Skeletal muscle tissue (tissue), 2 donors: Measurements from ENCODE around the gene C16orf74. TPM values are rescaled to one million over a fixed set of nuclear protein-coding genes. Genes with fewer than 3 reads are reported as not detected.

ENCODE experiments used
- small RNA-seq: library from RNA; depleted of rRNA; stranded (forward); fragments of <200 nt; gene quantifications from one replicate; pipeline ENCODE3, GENCODE V24; 2014
- total RNA-seq: library from RNA; depleted of rRNA; stranded (reverse); fragments of >200 nt; gene quantifications from one replicate; pipeline ENCODE4 v1.2.3, GENCODE V29; 2014

The C16orf74 gene
- total RNA-seq, 1 donor from 2014 or later = 1.0 TPM

Small RNA genes lying within 50 kb of the gene (small RNA-seq; reads per million reads assigned to genes)
- gene RN7SL381P (not detected), gene RNU1-103P (not detected)

Other genes starting within 250 kb of the C16orf74 start
- 27.7 TPM for gene GSE1, start 137.8 kb downstream of the C16orf74 start, total RNA-seq
- 4.7 TPM for gene GINS2, start 62.1 kb downstream of the C16orf74 start, total RNA-seq
- 8.9 TPM for gene EMC8, start 48.4 kb upstream of the C16orf74 start, total RNA-seq
- 332 TPM for gene COX4I1, start 48.6 kb upstream of the C16orf74 start, total RNA-seq
- gene IRF8, start 148.1 kb upstream of the C16orf74 start, total RNA-seq = 19.8 TPM